Stomach (tissue), 8 donors: ENCODE measurements around the gene ZGRF1. TPM values are rescaled to one million over a fixed set of nuclear protein-coding genes. Genes with fewer than 3 reads are reported as not detected.

Experiments used
- polyA plus RNA-seq, 3 donors: library from polyadenylated mRNA; stranded (reverse); fragments of 200-250 nt; gene quantifications; one replicate each; pipeline ENCODE4 v1.2.3, GENCODE V29; 2013
- small RNA-seq, 4 donors: library from RNA; depleted of rRNA; stranded (forward); fragments of <200 nt; gene quantifications; one replicate each; pipeline ENCODE3, GENCODE V24; 2016
- total RNA-seq, 5 donors: library from RNA; depleted of rRNA; stranded (reverse); fragments of >200 nt; gene quantifications; one replicate each; pipeline versions ENCODE4 v1.1.0 to v1.2.3, GENCODE V29; 2014 to 2016
- donor health status: healthy with polysubstance abuse.
- donor health status: Bipolar disorder and iron deficiency.
- donor health status: healthy.

The ZGRF1 gene
- total and polyA plus RNA-seq, 8 donors: 0.46 to 20.6 (median 3.0) TPM

Small RNAs within 50 kb of the gene (small RNA-seq; reads per million reads assigned to genes)
- gene MIR302A (0 reads per million in 4 donors), gene MIR302C (0 reads per million in 4 donors), gene MIR302D (0 reads per million in 4 donors), gene MIR367 (0 reads per million in 4 donors)

Other genes with a start within 250 kb of the ZGRF1 start
- not detected for gene NEUROG2, start 120.7 kb downstream of the ZGRF1 start, total RNA-seq
- gene NEUROG2, start 120.7 kb downstream of the ZGRF1 start, polyA plus RNA-seq: not detected
- 10 to 100 TPM; 18.1 to 68.7 (median 41.9) TPM for gene LARP7, start 234 bp upstream of the ZGRF1 start, total RNA-seq
- 100 to 1,000 TPM in 1 of 3 donors, 10 to 100 TPM in 2; 31.7 to 100 (median 34.9) TPM for gene LARP7, start 234 bp upstream of the ZGRF1 start, polyA plus RNA-seq